ENCODE measurements around the gene LIN37.
"Not testable (repeated sequence)": the region's sequence is repeated elsewhere in the genome, so short reads cannot be mapped to it uniquely, and the experiment has no call there.

The LIN37 gene

GRCh38 chr19:35792888-35793287, 44.5 kb downstream of the LIN37 start:
- no peak for DNase-seq

- DNase-seq: no peak
These were observed 45.2 kb downstream of the LIN37 start for GRCh38 chr19:35793381-35794165.

- not testable (repeated sequence) for DNase-seq
These were observed 47.2 kb downstream of the LIN37 start for GRCh38 chr19:35795564-35795963.

- DNase-seq: no peak
These were observed 48.5 kb downstream of the LIN37 start for GRCh38 chr19:35796645-35797542.

GRCh38 chr19:35797663-35798062, 49.3 kb downstream of the LIN37 start:
- DNase-seq: no peak

GRCh38 chr19:35801828-35802227, 53.5 kb downstream of the LIN37 start:
- DNase-seq: no peak
